GM18505 (cell line): ENCODE data around the gene KPNA3.

Source experiments
- ATAC-seq: cut with Tn5 transposase; IDR thresholded peaks from one replicate; pipeline ENCODE4 v1.9.1; 2021; ENCODE audit not compliant: unreplicated experiment
- POLR2A ChIP-seq: IDR thresholded peaks from 4 replicates; pipeline ENCODE4 v1.6.1; 2011; ENCODE audit warnings: borderline replicate concordance; ENCODE audit not compliant: insufficient read depth, insufficient read length; ENCODE audit errors: extremely low read depth

The KPNA3 gene

DNA sequence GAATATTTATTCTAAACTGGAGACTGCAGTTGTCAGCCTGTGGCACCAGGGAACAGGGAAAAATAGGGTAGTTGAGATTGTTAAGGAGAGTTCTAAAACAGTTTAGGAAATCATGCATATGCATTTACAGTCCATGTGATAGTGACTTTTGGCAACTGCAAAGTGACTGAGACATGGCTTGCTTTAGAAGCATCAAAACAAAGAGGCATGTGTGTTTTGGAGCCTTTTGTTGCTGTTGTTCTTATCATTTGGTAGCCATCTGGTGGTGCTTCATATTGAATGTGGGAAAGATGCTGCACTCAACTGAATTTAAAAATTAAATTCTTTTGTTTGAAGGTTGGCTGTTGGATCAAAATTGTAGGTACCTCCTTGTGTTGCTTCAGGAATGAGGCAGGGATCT, 91.0 kb downstream of the KPNA3 start:
- TF ChIP-seq POLR2A, result no peak
- ATAC-seq, result no peak

- no peak for TF ChIP-seq POLR2A
- no peak for ATAC-seq
Observed at GRCh38 chr13:49697468-49697867, 95.0 kb downstream of the KPNA3 start.

DNA sequence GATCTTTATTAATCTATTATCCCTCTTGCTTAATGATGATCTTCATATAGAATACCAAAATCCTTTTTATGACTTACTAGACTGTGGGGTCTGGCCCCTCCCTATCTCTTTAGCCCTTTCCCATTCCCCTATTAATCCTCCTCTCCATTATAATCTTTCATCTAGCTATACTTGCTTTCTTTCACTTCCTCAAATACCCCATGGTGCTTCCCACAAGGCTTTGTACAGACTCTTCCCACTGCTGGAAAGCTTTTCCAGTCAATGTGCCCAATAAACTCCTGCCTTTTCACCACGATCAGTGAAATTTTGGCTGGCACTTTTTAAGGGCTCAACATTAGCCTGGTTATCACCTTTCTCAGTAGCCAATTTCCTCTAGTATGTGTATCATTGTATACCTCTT, 98.0 kb downstream of the KPNA3 start:
- no peak for ATAC-seq
- TF ChIP-seq POLR2A, result no peak

- no peak for TF ChIP-seq POLR2A
- ATAC-seq, result no peak
Observed at GRCh38 chr13:49693877-49694276, 98.6 kb downstream of the KPNA3 start.

DNA sequence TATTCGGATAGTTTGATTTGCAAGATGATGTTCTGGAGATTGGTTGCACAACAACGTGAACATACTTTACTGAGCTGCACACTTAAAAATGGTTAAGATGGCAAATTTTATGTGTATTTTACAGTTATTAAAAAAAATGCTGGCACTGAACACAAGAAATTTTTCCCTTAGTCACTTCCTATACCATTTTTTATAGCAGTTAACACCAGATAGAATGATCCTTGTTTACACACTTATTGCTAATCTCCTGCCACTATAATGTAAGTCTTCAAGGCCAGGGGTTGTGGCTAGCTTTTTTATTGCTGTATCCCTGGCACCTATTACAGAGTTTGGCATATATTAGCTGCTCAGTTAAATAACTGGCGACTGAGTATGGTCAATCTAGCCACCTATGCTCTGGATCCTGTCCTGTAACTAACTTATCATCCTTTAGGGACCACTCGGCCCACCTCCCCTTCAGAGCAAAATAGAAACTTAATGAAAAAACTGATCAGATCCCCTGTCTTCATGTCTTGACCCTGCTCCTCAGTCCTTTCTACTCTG, 99.2 kb downstream of the KPNA3 start:
- no peak for TF ChIP-seq POLR2A
- ATAC-seq, result no peak

DNA sequence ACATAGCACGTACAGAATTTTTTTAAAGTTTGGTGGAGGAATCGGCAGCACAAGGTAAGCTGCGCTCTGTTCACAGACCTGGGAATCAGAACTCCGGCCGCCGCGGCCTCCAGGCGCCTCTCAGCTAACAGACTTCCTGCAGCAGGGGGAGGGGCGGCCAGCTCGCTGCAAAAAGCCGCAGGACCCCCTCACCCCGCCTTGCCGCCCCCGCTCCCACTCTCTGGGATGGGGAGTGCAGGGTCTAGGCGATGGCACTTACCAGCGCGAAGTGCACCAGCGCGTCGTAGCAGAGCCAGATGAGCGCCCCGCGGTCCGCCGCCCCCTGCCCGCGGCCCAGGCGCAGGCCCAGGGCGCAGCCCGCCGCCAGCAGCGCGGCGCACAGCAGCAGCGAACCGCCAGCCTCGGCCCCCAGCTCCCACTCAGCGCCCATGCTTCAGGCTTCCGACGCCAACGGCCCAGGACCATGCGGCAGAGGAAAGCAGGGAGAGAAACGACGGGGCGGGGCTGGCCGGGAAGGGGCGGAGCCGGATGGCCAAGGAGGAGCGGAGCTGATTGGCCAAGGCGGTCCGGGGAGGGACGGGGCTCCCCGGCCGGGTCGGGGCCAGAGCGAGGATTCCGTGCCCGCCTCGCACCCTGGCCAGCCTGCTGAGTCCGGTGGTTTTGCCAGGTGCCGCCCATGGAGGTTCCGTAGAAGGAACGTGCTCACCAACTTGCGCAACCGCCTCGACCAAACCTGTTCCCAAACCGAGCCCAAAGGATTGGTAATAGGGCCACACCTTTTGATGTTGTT, 101.3 kb downstream of the KPNA3 start, which contains the start of gene EBPL:
TSS of gene EBPL (minus strand) at position 492 of the 790 bp plus-strand sequence. CDS start at position 430, 62 bp downstream.
- TF ChIP-seq POLR2A, result peak; percentile 66
- ATAC-seq, result peak; percentile 97

GRCh38 chr13:49690133-49690994, 102.1 kb downstream of the KPNA3 start:
- peak; percentile 17 for ATAC-seq
- no peak for TF ChIP-seq POLR2A

GRCh38 chr13:49683489-49683888, 109.0 kb downstream of the KPNA3 start:
- peak; percentile 57 for ATAC-seq
- TF ChIP-seq POLR2A, result no peak

GRCh38 chr13:49681842-49682435, 110.5 kb downstream of the KPNA3 start:
- TF ChIP-seq POLR2A, result no peak
- no peak for ATAC-seq

DNA sequence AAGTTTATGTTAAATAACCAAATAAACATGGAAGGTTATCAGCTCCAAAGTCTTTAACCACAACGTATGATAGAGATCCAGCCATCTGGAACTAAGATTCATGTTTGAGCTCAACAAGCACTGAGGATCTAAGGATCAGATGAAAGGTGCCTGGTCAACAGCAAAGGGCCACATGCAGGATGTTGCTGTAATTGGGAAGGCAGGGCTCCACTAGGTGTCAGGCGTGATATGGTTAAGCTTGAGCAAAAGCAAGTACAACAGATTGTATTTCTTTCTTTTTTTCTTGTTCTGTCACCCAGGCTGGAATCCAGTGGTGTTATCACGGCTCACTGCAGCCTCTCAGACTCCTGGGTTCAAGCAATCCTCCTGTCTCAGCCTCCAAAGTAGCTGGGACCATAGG, 113.2 kb downstream of the KPNA3 start:
- ATAC-seq, result no peak
- no peak for TF ChIP-seq POLR2A

GRCh38 chr13:49678191-49678914, 114.1 kb downstream of the KPNA3 start:
- no peak for ATAC-seq
- TF ChIP-seq POLR2A, result no peak

DNA sequence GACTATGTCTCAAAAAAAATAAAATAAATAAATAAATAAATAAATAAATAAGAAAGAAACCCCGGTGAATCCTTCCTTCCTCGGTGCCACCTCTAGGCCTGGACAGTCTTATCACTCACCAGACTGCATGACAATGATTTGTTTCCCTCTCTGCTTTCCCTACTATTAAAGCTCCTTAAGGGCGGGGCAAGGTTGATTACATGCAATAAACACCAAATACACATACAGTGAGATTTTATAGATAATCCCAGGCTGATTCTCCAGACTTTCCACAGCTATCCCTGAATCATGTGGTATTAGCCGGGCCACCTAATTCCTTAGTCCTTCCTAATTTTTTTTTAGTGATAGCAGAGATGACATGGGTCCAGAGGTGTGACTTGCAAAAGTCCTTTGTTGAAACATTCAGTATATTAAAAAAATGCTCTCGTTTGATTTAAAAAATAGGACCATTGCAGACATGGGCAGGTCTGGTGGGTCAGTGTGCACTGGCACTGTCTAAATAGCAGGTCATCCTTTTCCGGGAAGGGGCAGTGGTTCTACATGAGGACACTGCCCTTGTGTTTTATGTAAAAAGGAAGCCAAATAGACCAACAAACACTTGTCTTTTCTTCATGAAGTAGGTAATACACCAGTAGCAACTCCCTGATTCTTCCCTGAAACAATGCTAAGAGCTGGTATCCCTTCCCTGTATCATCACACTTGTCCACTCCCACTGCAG, 115.7 kb downstream of the KPNA3 start:
- TF ChIP-seq POLR2A, result no peak
- no peak for ATAC-seq
